ENCODE measurements around the gene SLC25A42.

- TF ChIP-seq POLR2A (IDR thresholded peaks at IDR 0.05; ENCODE audit: low read depth, low read length) (no peak), POLR2AphosphoS5 (IDR thresholded peaks at IDR 0.05; ENCODE audit: low read depth, low read length) (no peak), TAF1 (IDR thresholded peaks at IDR 0.05; ENCODE audit: borderline replicate concordance, low read depth, low read length) (no peak)
Measured at GRCh38 chr19:19050731-19051130, 13.1 kb upstream of the SLC25A42 start.

All from GM12892 (cell line).